GM23338 (cell line): ENCODE results near the gene FNDC3B. TPM values are rescaled to one million over a fixed set of nuclear protein-coding genes. Genes with fewer than 3 reads are reported as not detected.

Experiments
- ATAC-seq: fragments of 200-7000 bp; cut with Tn5 transposase; 3 replicates; pipeline ENCODE4 v1.9.1; 2020
- DNase-seq: peaks from one replicate; pipeline ENCODE4 v3.0.0-alpha.2; 2015; ENCODE audit warnings: low spot score
- H2AFZ ChIP-seq: fragments of 200-600 bp; sonication (generic); 2 replicates; pipeline ENCODE4 v1.8.0; 2016; ENCODE audit warnings: antibody characterized with exemption, mild to moderate bottlenecking, moderate library complexity
- H3F3A ChIP-seq: fragments of 200-600 bp; sonication (generic); replicated peaks from 2 replicates; pipeline ENCODE4 v1.8.0; 2017; ENCODE audit warnings: antibody characterized with exemption, mixed run types, low read depth
- H3K27ac ChIP-seq: fragments of 200-600 bp; sonication (generic); 2 replicates; pipeline ENCODE4 v1.6.1; 2016; ENCODE audit warnings: low read depth
- H3K27me3 ChIP-seq: fragments of 200-600 bp; sonication (generic); 2 replicates; pipeline ENCODE4 v1.8.0; 2016; ENCODE audit warnings: mild to moderate bottlenecking, mixed run types, moderate library complexity; ENCODE audit not compliant: insufficient read depth
- H3K36me3 ChIP-seq: fragments of 200-600 bp; sonication (generic); 2 replicates; pipeline ENCODE4 v1.8.0; 2016; ENCODE audit warnings: mild to moderate bottlenecking; ENCODE audit not compliant: insufficient read depth
- H3K4me1 ChIP-seq: fragments of 200-600 bp; sonication (generic); 2 replicates; pipeline ENCODE4 v1.8.0; 2016; ENCODE audit warnings: mild to moderate bottlenecking, moderate library complexity; ENCODE audit not compliant: insufficient read depth
- H3K4me2 ChIP-seq: fragments of 200-600 bp; sonication (generic); 2 replicates; pipeline ENCODE4 v1.7.1; 2017; ENCODE audit warnings: mixed run types
- H3K4me3 ChIP-seq: fragments of 200-600 bp; sonication (generic); 2 replicates; pipeline ENCODE4 v1.6.1; 2016; ENCODE audit warnings: mixed run types
- H3K79me2 ChIP-seq: fragments of 200-600 bp; sonication (generic); replicated peaks from 2 replicates; pipeline ENCODE4 v1.8.0; 2017; ENCODE audit warnings: mild to moderate bottlenecking; ENCODE audit not compliant: insufficient read depth
- H3K9me2 ChIP-seq: fragments of 200-600 bp; sonication (generic); 2 replicates; pipeline ENCODE4 v1.8.0; 2017; ENCODE audit not compliant: insufficient read depth
- H4K20me1 ChIP-seq: fragments of 200-600 bp; sonication (generic); replicated peaks from 2 replicates; pipeline ENCODE4 v1.8.0; 2017; ENCODE audit warnings: mild to moderate bottlenecking; ENCODE audit not compliant: insufficient read depth
- H3K27ac Mint-ChIP-seq: 2 replicates; pipeline ENCODE4 v1.8.0; 2020; ENCODE audit warnings: inconsistent platforms, mild to moderate bottlenecking, moderate library complexity, mixed read lengths
- H3K27me3 Mint-ChIP-seq: 3 replicates; pipeline ENCODE4 v1.8.0; 2022; ENCODE audit warnings: low read depth, mild to moderate bottlenecking, moderate library complexity, mixed read lengths, inconsistent platforms; ENCODE audit not compliant: insufficient read depth, poor library complexity
- H3K36me3 Mint-ChIP-seq: 3 replicates; pipeline ENCODE4 v1.8.0; 2021; ENCODE audit warnings: low read depth, mild to moderate bottlenecking, inconsistent platforms, moderate library complexity, mixed read lengths
- H3K4me1 Mint-ChIP-seq: 3 replicates; pipeline ENCODE4 v1.8.0; 2020; ENCODE audit warnings: mild to moderate bottlenecking, inconsistent platforms, mixed read lengths
- H3K4me3 Mint-ChIP-seq: 3 replicates; pipeline ENCODE4 v1.8.0; 2021; ENCODE audit warnings: moderate library complexity, mild to moderate bottlenecking, inconsistent platforms, mixed read lengths
- H3K9me3 Mint-ChIP-seq: 3 replicates; pipeline ENCODE4 v1.8.0; 2020; ENCODE audit warnings: moderate library complexity, mild to moderate bottlenecking, inconsistent platforms, mixed read lengths
- CREB1 ChIP-seq: fragments of 250-450 bp; sonication (Bioruptor Pico); IDR thresholded peaks from 2 replicates; pipeline ENCODE4 v1.5.0; 2020; ENCODE audit warnings: low read depth, mild to moderate bottlenecking, moderate library complexity
- CTCF ChIP-seq, 2 experiments: fragments of 200-600 bp in 1 of 2; sonication (generic) in 1 of 2; conservative IDR thresholded peaks; 2 replicates each; pipeline versions ENCODE4 v1.5.1 to v1.6.1; 2016 to 2017; ENCODE audit warnings: antibody characterized with exemption in 2 of 2, low read depth in 2 of 2, mild to moderate bottlenecking in 2 of 2, moderate library complexity in 1 of 2
- ETS1 ChIP-seq: IDR thresholded peaks from 2 replicates; pipeline ENCODE4 v1.6.1; 2016; ENCODE audit warnings: antibody characterized with exemption
- EZH2 ChIP-seq: fragments of 200-600 bp; sonication (generic); IDR thresholded peaks from one replicate; pipeline ENCODE4 v1.8.0; 2017; ENCODE audit warnings: antibody characterized with exemption, mild to moderate bottlenecking, low read depth; ENCODE audit not compliant: unreplicated experiment
- EZH2phosphoT487 ChIP-seq: fragments of 200-600 bp; sonication (generic); IDR thresholded peaks from one replicate; pipeline ENCODE4 v1.8.1; 2018; ENCODE audit warnings: antibody characterized with exemption; ENCODE audit not compliant: unreplicated experiment
- JUNB ChIP-seq: IDR thresholded peaks from one replicate; pipeline ENCODE4 v1.6.1; 2016; ENCODE audit warnings: antibody characterized with exemption; ENCODE audit not compliant: unreplicated experiment
- NANOG ChIP-seq: IDR thresholded peaks from 2 replicates; pipeline ENCODE4 v1.6.1; 2016; ENCODE audit warnings: antibody characterized with exemption, borderline replicate concordance
- POLR2AphosphoS5 ChIP-seq: IDR thresholded peaks from 2 replicates; pipeline ENCODE4 v1.6.1; 2016; ENCODE audit warnings: antibody characterized with exemption, low read depth
- REST ChIP-seq: IDR thresholded peaks from one replicate; pipeline ENCODE4 v1.6.1; 2018; ENCODE audit warnings: antibody characterized with exemption; ENCODE audit not compliant: unreplicated experiment
- STAT1 ChIP-seq: IDR thresholded peaks from one replicate; pipeline ENCODE4 v1.6.1; 2016; ENCODE audit warnings: antibody characterized with exemption; ENCODE audit not compliant: unreplicated experiment
- ZNF114 ChIP-seq: fragments of 250-450 bp; sonication (Bioruptor Pico); IDR thresholded peaks from 2 replicates; pipeline ENCODE4 v1.5.0; 2020; ENCODE audit warnings: mild to moderate bottlenecking, moderate library complexity
- ZNF331 ChIP-seq: fragments of 250-450 bp; sonication (Bioruptor Pico); IDR thresholded peaks from 2 replicates; pipeline ENCODE4 v1.5.0; 2020; ENCODE audit warnings: low read depth, mild to moderate bottlenecking, moderate library complexity
- ZNF462 ChIP-seq: fragments of 250-450 bp; sonication (Bioruptor Pico); IDR thresholded peaks from 2 replicates; pipeline ENCODE4 v1.5.0; 2020; ENCODE audit warnings: mild to moderate bottlenecking, moderate library complexity
- polyA plus RNA-seq: library from polyadenylated mRNA; unstranded; fragments of >200 nt; fragmentation: Nextera tagmentation; extraction: Ambion mirVana; gene quantifications from 2 replicates; pipeline ENCODE4 v1.2.1, GENCODE V29; 2016
- total RNA-seq: library from RNA; depleted of rRNA; stranded (reverse); fragments of >200 nt; shearing (Covaris generic); gene quantifications from 2 replicates; pipeline ENCODE4 v1.2.3, GENCODE V29; 2014

The FNDC3B gene
- total and polyA plus RNA-seq, 2 experiments from 2014 or later = 19.1 to 55.4 TPM

- Histone ChIP-seq H3K27me3 (no peaks in the 10 kb centered on the region), H3K9me2 (no peaks in the 10 kb centered on the region), H2AFZ (no peak overlapping the region), H3K4me3 (no peak overlapping the region), H3K36me3 (no peaks in the 10 kb centered on the region), H4K20me1 (no peaks in the 10 kb centered on the region), H3K27ac (peak overlapping the region; percentile 93), H3K4me2 (peak overlapping the region; percentile 61), H3K4me1 (peaks cover 83% of the 10 kb centered on the region), H3K79me2 (peaks cover 44% of the 10 kb centered on the region), H3F3A (peaks cover 4% of the 10 kb centered on the region; the same call in 1 of the 2 replicates)
- Mint-ChIP-seq H3K27me3 (no peaks in the 10 kb centered on the region), H3K4me1 (peaks cover 65% of the 10 kb centered on the region), H3K4me3 (no peak overlapping the region; the same call in 2 of the 3 replicates), H3K9me3 (no peaks in the 10 kb centered on the region), H3K36me3 (peaks cover 28% of the 10 kb centered on the region), H3K27ac (peak overlapping the region; percentile 74)
- TF ChIP-seq REST = no peak
- TF ChIP-seq ZNF462 (CRISPR knock-in tag) = no peak
- TF ChIP-seq EZH2 = no peak
- TF ChIP-seq POLR2AphosphoS5 = no peak
- TF ChIP-seq ETS1 = no peak
- no peak for TF ChIP-seq STAT1
- TF ChIP-seq JUNB = no peak
- TF ChIP-seq CREB1 = no peak
- no peak for TF ChIP-seq ZNF114 (CRISPR knock-in tag)
- no peak for TF ChIP-seq NANOG
- TF ChIP-seq EZH2phosphoT487 = no peak
- no peak for TF ChIP-seq ZNF331
- TF ChIP-seq CTCF (conservative IDR thresholded peaks at IDR 0.05; ENCODE audit: low read depth in 2 of 2) = no peak
- DNase-seq (no peak), ATAC-seq (no peak)
These were observed 95.8 kb downstream of the FNDC3B start for GRCh38 chr3:172135185-172135584.
